Bronchial epithelial cell (primary cell): Measurements from ENCODE around the gene RPL27A. TPM values are rescaled to one million over a fixed set of nuclear protein-coding genes. Genes with fewer than 3 reads are reported as not detected.
A peak's percentile ranks its signal among the peaks of the same experiment; 100 is the strongest.

Experiments
- DNase-seq: peaks from one replicate; pipeline ENCODE4 v3.0.0-alpha.2; 2010; ENCODE audit warnings: low read depth
- FAIRE-seq: peaks from 2 replicates; lab custom pipeline; 2011; peaks lifted over from hg19 to GRCh38; lab: Jason Lieb, UNC
- H3K27me3 ChIP-seq: 2 replicates; pipeline ENCODE4 v1.5.1; 2011; ENCODE audit warnings: low read length; ENCODE audit not compliant: control insufficient read depth, insufficient read depth
- H3K36me3 ChIP-seq: 2 replicates; pipeline ENCODE4 v1.5.1; 2011; ENCODE audit warnings: low read length; ENCODE audit not compliant: control insufficient read depth, insufficient read depth
- H3K4me3 ChIP-seq: 2 replicates; pipeline ENCODE4 v1.5.1; 2011; ENCODE audit warnings: mild to moderate bottlenecking, low read depth, low read length, control low read depth
- CTCF ChIP-seq: IDR thresholded peaks from 2 replicates; pipeline ENCODE4 v1.5.1; 2011; ENCODE audit warnings: mild to moderate bottlenecking, moderate library complexity, low read length, control low read depth, inconsistent platforms; ENCODE audit not compliant: insufficient read depth, severe bottlenecking
- total RNA-seq: library from RNA; depleted of rRNA; stranded (reverse); fragments of >200 nt; gene quantifications from 2 replicates; pipeline ENCODE4 v1.2.1, GENCODE V29; 2014

The RPL27A gene
- total RNA-seq, 1 donor from 2014 or later, result 1,407 TPM

GRCh38 chr11:8729837-8730696 lies 47.5 kb downstream of the RPL27A start:
- TF ChIP-seq CTCF, result no peak
- Histone ChIP-seq H3K27me3 (no peaks in the 10 kb centered on the region), H3K36me3 (peaks cover 4% of the 10 kb centered on the region), H3K4me3 (no peak overlapping the region)
- DNase-seq (no peak), FAIRE-seq (no peak)

- no peak for TF ChIP-seq CTCF
- Histone ChIP-seq H3K4me3 (no peak overlapping the region), H3K36me3 (peaks cover 4% of the 10 kb centered on the region), H3K27me3 (no peaks in the 10 kb centered on the region)
- DNase-seq (no peak), FAIRE-seq (no peak)
These were observed 48.1 kb downstream of the RPL27A start for GRCh38 chr11:8730697-8731020.

- H3K27me3 ChIP-seq, result no peaks in the 10 kb centered on the region
- DNase-seq (no peak), FAIRE-seq (no peak)
- H3K4me3 ChIP-seq, result no peak overlapping the region
- peaks cover 4% of the 10 kb centered on the region for H3K36me3 ChIP-seq
- no peak for TF ChIP-seq CTCF
These were observed 49.2 kb downstream of the RPL27A start for GRCh38 chr11:8731647-8732323.

DNA sequence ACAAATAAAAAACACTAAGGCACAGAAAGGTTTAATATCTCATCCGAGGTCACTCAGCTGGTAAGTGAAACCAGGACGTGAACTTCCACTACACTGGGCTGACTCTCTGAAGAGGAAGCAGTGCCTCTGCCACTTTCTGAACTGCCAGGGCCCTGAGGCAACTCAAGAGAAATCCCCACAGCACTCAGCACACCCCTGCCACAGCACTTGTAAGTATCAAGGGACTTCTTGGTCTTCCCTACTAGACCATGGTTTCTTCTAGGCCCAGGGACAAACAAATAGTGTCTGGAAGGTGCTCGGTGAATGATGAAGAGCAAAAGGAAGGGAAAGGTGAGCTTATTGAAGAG lies 49.7 kb downstream of the RPL27A start:
- FAIRE-seq (peak; percentile 7), DNase-seq (peak; percentile 10)
- Histone ChIP-seq H3K27me3 (no peaks in the 10 kb centered on the region), H3K36me3 (peaks cover 4% of the 10 kb centered on the region), H3K4me3 (no peak overlapping the region)
- no peak for TF ChIP-seq CTCF

DNA sequence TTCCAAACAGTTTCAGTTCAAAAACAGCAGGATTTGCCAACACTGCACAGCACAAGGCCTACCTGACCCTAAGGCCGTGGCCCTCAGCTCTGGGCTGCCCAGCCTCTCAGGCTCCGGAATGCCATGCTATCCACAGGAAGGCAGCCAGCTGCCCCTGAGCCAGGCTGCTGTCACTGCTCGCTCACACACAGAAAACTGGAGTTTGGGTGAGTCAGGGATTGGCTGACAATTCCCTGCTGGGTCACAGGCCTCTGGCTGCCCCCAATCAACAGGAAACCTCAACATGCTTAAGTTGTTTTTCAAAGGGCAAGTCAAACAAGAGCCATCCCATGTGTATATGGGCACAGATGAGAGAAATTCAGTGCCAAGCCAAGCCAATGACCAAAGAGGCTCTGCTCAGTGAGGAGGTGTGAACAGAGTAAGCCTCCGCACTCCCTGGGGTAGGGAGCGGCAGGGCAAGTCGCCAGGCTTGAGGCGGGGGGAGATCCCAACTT lies 50.2 kb downstream of the RPL27A start:
- Histone ChIP-seq H3K27me3 (no peaks in the 10 kb centered on the region), H3K36me3 (peaks cover 4% of the 10 kb centered on the region), H3K4me3 (no peak overlapping the region)
- TF ChIP-seq CTCF, result no peak
- FAIRE-seq (no peak), DNase-seq (peak; percentile 69)
